ENCODE data around the gene XYLB. TPM values are rescaled to one million over a fixed set of nuclear protein-coding genes. Genes with fewer than 3 reads are reported as not detected.

XYLB gene
- total and polyA plus RNA-seq, 2 of the 13 experiments (the other 11 are each of a cell fraction or from before 2014, with no cell fraction given) = 25.9 to 30.0 TPM

DNA sequence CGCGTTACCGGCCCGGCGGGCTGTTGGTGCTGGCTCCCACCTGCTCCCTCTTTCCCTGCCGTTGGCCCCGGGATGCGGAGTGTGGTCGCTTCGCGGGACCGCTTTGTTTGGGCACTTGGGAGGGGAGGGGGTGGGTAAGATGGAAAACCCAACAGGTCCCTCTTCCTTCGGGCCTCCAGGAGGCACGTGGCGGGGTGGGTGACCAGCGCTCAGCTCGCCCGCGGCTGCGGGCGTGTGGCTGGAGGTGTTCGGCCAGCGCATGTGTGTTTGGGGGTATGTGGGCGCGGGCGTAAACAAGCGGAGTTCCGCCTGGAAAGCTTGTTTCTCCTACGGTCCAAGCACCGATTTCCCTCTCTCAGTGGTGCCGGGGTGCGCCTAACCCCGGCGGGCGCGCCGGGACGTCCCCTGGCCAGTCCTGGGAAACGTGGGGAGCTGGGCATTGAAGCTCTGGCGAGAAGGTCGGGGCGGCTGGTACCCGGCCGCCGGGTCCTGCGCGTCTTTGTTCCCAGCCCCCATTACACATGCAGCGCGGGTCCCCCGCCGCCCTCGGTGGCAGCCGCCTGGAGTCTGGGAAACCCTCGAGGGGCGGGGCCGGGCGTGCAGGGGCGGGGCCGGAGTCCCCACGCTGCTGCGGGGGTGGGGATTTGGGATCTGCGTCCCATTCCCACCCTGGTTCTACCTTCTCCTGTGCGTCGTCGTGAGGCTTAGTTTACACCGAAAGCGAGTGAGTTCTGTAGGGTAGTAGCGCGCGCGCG, 108.5 kb downstream of the XYLB start (continued):
- TF ChIP-seq ARID5B (CRISPR knock-in tag; IDR thresholded peaks at IDR 0.05) (peak; percentile 47), RBM39 (IDR thresholded peaks at IDR 0.05; ENCODE audit: low read depth, low read length, poor library complexity, severe bottlenecking) (peak; percentile 5), SNAPC5 (CRISPR knock-in tag; IDR thresholded peaks at IDR 0.05; ENCODE audit: borderline replicate concordance) (no peak), ATRX (CRISPR knock-in tag; IDR thresholded peaks at IDR 0.05; ENCODE audit: borderline replicate concordance) (no peak), HNRNPK (IDR thresholded peaks at IDR 0.05; ENCODE audit: low read depth, low read length, poor library complexity, severe bottlenecking) (peak; percentile 60), CERS6 (CRISPR knock-in tag; IDR thresholded peaks at IDR 0.05) (no peak), RFXANK (CRISPR knock-in tag; IDR thresholded peaks at IDR 0.05) (0 out of 2 replicates have a peak, but pooled peaks have one; percentile 48), ZFY (CRISPR knock-in tag; IDR thresholded peaks at IDR 0.05) (no peak), TBP (CRISPR knock-in tag; IDR thresholded peaks at IDR 0.05) (0 out of 2 replicates have a peak, but pooled peaks have one; percentile 71), TFDP1 (CRISPR knock-in tag; IDR thresholded peaks at IDR 0.05; ENCODE audit: borderline replicate concordance) (peak; percentile 87; the same call in 1 of the 2 replicates), KMT2A (CRISPR knock-in tag; IDR thresholded peaks at IDR 0.05) (peak; percentile 80; the same call in 1 of the 2 replicates), PHF8 (CRISPR knock-in tag; IDR thresholded peaks at IDR 0.05) (no peak), FOXJ3 (CRISPR knock-in tag; IDR thresholded peaks at IDR 0.05; ENCODE audit: borderline replicate concordance) (peak; percentile 10; the same call in 1 of the 2 replicates)
- TF ChIP-seq, protein P1, sequence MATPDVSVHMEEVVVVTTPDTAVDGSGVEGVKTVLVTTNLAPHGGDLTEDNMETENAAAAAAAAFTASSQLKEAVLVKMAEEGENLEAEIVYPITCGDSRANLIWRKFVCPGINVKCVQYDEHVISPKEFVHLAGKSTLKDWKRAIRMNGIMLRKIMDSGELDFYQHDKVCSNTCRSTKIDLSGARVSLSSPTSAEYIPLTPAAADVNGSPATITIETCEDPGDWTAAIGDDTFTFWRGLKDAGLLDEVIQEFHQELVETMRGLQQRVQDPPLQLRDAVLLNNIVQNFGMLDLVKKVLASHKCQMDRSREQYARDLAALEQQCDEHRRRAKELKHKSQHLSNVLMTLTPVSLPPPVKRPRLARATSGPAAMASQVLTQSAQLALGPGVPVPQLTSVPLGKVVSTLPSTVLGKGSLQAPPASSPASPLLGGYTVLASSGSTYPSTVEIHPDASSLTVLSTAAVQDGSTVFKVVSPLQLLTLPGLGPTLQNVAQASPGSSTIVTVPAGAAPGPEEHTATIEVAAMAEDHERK (CRISPR knock-in tag; IDR thresholded peaks at IDR 0.05; ENCODE audit: low read depth) = 0 out of 2 replicates have a peak, but pooled peaks have one; percentile 43
- TF ChIP-seq, protein P2, sequence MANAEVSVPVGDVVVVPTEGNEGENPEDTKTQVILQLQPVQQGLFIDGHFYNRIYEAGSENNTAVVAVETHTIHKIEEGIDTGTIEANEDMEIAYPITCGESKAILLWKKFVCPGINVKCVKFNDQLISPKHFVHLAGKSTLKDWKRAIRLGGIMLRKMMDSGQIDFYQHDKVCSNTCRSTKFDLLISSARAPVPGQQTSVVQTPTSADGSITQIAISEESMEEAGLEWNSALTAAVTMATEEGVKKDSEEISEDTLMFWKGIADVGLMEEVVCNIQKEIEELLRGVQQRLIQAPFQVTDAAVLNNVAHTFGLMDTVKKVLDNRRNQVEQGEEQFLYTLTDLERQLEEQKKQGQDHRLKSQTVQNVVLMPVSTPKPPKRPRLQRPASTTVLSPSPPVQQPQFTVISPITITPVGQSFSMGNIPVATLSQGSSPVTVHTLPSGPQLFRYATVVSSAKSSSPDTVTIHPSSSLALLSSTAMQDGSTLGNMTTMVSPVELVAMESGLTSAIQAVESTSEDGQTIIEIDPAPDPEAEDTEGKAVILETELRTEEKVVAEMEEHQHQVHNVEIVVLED (CRISPR knock-in tag; IDR thresholded peaks at IDR 0.05; ENCODE audit: borderline replicate concordance) = peak; percentile 63

Measured in HepG2 (cell line).